GM20431 (cell line): ENCODE data around the gene HPCA.

Experiments used
- in situ Hi-C: fragments of 300-500 bp; cut with MseI, MboI; formaldehyde crosslinking; loops from one replicate; pipeline ENCODE4 v1.15.0; 2020; ENCODE audit warnings: low sequenced_read_pairs; ENCODE audit not compliant: unreplicated experiment

The HPCA gene

GRCh38 chr1:32886004-32886827 is at the start of gene HPCA:
Gene HPCA, plus strand, starts transcription at chr1:32886491. Its CDS starts 2,408 bp downstream, at chr1:32888899.
- in situ Hi-C loops = no loop called here

- in situ Hi-C loops = no loop called here
Observed at GRCh38 chr1:32848354-32849063, 37.8 kb upstream of the HPCA start.

GRCh38 chr1:32855861-32856617 is 30.3 kb upstream of the HPCA start:
- in situ Hi-C loops = no loop called here

GRCh38 chr1:32858136-32858535 is 28.2 kb upstream of the HPCA start:
- in situ Hi-C loops = no loop called here

- in situ Hi-C loops = no loop called here
Observed at GRCh38 chr1:32858791-32859190, 27.5 kb upstream of the HPCA start.

- in situ Hi-C loops = no loop called here
Observed at GRCh38 chr1:32859915-32860314, 26.4 kb upstream of the HPCA start.

GRCh38 chr1:32860566-32860965 is 25.7 kb upstream of the HPCA start:
- in situ Hi-C loops = no loop called here

- in situ Hi-C loops = no loop called here
Observed at GRCh38 chr1:32861904-32862695, 24.2 kb upstream of the HPCA start.

- in situ Hi-C loops = no loop called here
Observed at GRCh38 chr1:32863218-32863880, 22.9 kb upstream of the HPCA start.

GRCh38 chr1:32863881-32864245 is 22.4 kb upstream of the HPCA start:
- in situ Hi-C loops = no loop called here

GRCh38 chr1:32864375-32865019 is 21.8 kb upstream of the HPCA start:
- in situ Hi-C loops = no loop called here

GRCh38 chr1:32865639-32866405 is 20.5 kb upstream of the HPCA start:
- in situ Hi-C loops = no loop called here

GRCh38 chr1:32867151-32867550 is 19.1 kb upstream of the HPCA start:
- in situ Hi-C loops = no loop called here

- in situ Hi-C loops = no loop called here
Observed at GRCh38 chr1:32867671-32868070, 18.6 kb upstream of the HPCA start.

- in situ Hi-C loops = no loop called here
Observed at GRCh38 chr1:32868085-32868484, 18.2 kb upstream of the HPCA start.

GRCh38 chr1:32868806-32869455 is 17.4 kb upstream of the HPCA start:
- in situ Hi-C loops = no loop called here

GRCh38 chr1:32869923-32870614 is 16.2 kb upstream of the HPCA start:
- in situ Hi-C loops = no loop called here
